HepG2 (cell line): ENCODE data around the gene DDHD1. TPM values are rescaled to one million over a fixed set of nuclear protein-coding genes. Genes with fewer than 3 reads are reported as not detected.

Source experiments
- BCLAF1 ChIP-seq: fragments of 450-650 bp; IDR thresholded peaks from 2 replicates; pipeline ENCODE4 v1.6.1; 2017; ENCODE audit warnings: mild to moderate bottlenecking
- EED ChIP-seq: sonication (generic); formaldehyde crosslinking; IDR thresholded peaks from 2 replicates; pipeline ENCODE4 v1.5.0; 2020; ENCODE audit warnings: mild to moderate bottlenecking, missing genetic modification reagents
- FOXK1 ChIP-seq: sonication (generic); formaldehyde crosslinking; IDR thresholded peaks from 2 replicates; pipeline ENCODE4 v1.4.0; 2020; ENCODE audit warnings: low read depth, missing genetic modification reagents, borderline replicate concordance
- FOXO1 ChIP-seq: sonication (generic); formaldehyde crosslinking; IDR thresholded peaks from 2 replicates; pipeline ENCODE4 v1.4.0; 2020; ENCODE audit warnings: missing genetic modification reagents
- HDAC2 ChIP-seq: sonication (generic); formaldehyde crosslinking; IDR thresholded peaks from 2 replicates; pipeline ENCODE4 v1.4.0; 2020; ENCODE audit warnings: missing genetic modification reagents
- MBD4 ChIP-seq: IDR thresholded peaks from 2 replicates; pipeline ENCODE4 v1.6.1; 2012; ENCODE audit warnings: low read length, inconsistent platforms, borderline replicate concordance
- MEIS2 ChIP-seq: sonication (generic); formaldehyde crosslinking; IDR thresholded peaks from 2 replicates; pipeline ENCODE4 v1.9.0; 2021; ENCODE audit warnings: mild to moderate bottlenecking, missing genetic modification reagents
- NRL ChIP-seq: sonication (generic); formaldehyde crosslinking; IDR thresholded peaks from 2 replicates; pipeline ENCODE4 v1.5.0; 2020; ENCODE audit warnings: missing genetic modification reagents, mild to moderate bottlenecking, moderate library complexity, borderline replicate concordance
- SMARCE1 ChIP-seq: fragments of 450-650 bp; IDR thresholded peaks from 2 replicates; pipeline ENCODE4 v1.6.1; 2017; ENCODE audit warnings: borderline replicate concordance
- TCF7L2 ChIP-seq: IDR thresholded peaks from 2 replicates; pipeline ENCODE4 v1.6.1; 2011; ENCODE audit warnings: mild to moderate bottlenecking, low read depth, low read length, moderate library complexity
- ZFP36L2 ChIP-seq: sonication (generic); formaldehyde crosslinking; IDR thresholded peaks from 2 replicates; pipeline ENCODE4 v1.4.0; 2020; ENCODE audit warnings: missing genetic modification reagents
- ZNF234 ChIP-seq: sonication (generic); formaldehyde crosslinking; conservative IDR thresholded peaks from 2 replicates; pipeline ENCODE4 v1.5.1; 2020; ENCODE audit warnings: mild to moderate bottlenecking, missing genetic modification reagents
- ZNF235 ChIP-seq: sonication (generic); formaldehyde crosslinking; IDR thresholded peaks from 2 replicates; pipeline ENCODE4 v1.8.1; 2023; ENCODE audit warnings: mild to moderate bottlenecking, missing genetic modification reagents, borderline replicate concordance
- ZNF292 ChIP-seq: sonication (generic); formaldehyde crosslinking; IDR thresholded peaks from 2 replicates; pipeline ENCODE4 v1.8.1; 2022; ENCODE audit warnings: mild to moderate bottlenecking, low read depth, missing genetic modification reagents, borderline replicate concordance
- ZNF883 ChIP-seq: sonication (generic); formaldehyde crosslinking; IDR thresholded peaks from 2 replicates; pipeline ENCODE4 v1.5.1; 2020; ENCODE audit warnings: mild to moderate bottlenecking, missing genetic modification reagents; ENCODE audit errors: not compliant biosample characterization
- polyA plus RNA-seq, 8 experiments: library from polyadenylated mRNA; depleted of rRNA in 3 of 8; stranded (reverse) in 7 of 8; unstranded in 1 of 8; fragments of >200 nt; fragmentation: Illumina TruSeq in 4 of 8; extraction: Trizol in 4 of 8; gene quantifications; 2 replicates each; pipeline versions ENCODE4 v1.2.1 to v1.2.3, GENCODE V29; 2011 to 2016; ENCODE audit warnings: low read depth in 4 of 8, missing spikeins in 1 of 8, mixed read lengths in 1 of 8; ENCODE audit not compliant: insufficient read depth in 1 of 8
- total RNA-seq, 5 experiments: library from RNA; depleted of rRNA; stranded (reverse); fragments of >200 nt; fragmentation: Illumina TruSeq; extraction: Trizol; gene quantifications; 2 replicates each; pipeline ENCODE4 v1.2.3, GENCODE V29; 2016; ENCODE audit warnings: low read depth in 1 of 5
- TF ChIP-seq, protein P1 (sequence below): sonication (generic); formaldehyde crosslinking; IDR thresholded peaks from 2 replicates; pipeline ENCODE4 v1.4.0; 2020; ENCODE audit warnings: missing genetic modification reagents, borderline replicate concordance
- TF ChIP-seq, protein P2 (sequence below): sonication (generic); formaldehyde crosslinking; IDR thresholded peaks from 2 replicates; pipeline ENCODE4 v1.4.0; 2020; ENCODE audit warnings: mild to moderate bottlenecking, missing genetic modification reagents
- TF ChIP-seq, protein P3 (sequence below): sonication (generic); formaldehyde crosslinking; IDR thresholded peaks from 2 replicates; pipeline ENCODE4 v1.5.1; 2020; ENCODE audit warnings: mild to moderate bottlenecking, missing genetic modification reagents, moderate library complexity

DDHD1 gene
- total and polyA plus RNA-seq, 2 of the 13 experiments (the other 11 are each of a cell fraction or from before 2014, with no cell fraction given) = 4.6 to 8.3 TPM

- TF ChIP-seq ZNF292 (CRISPR knock-in tag) (no peak), SMARCE1 (no peak), FOXO1 (no peak), HDAC2 (CRISPR knock-in tag) (peak; percentile 36; the same call in 1 of the 2 replicates), BCLAF1 (no peak), MEIS2 (CRISPR knock-in tag) (no peak), MBD4 (no peak), ZNF235 (CRISPR knock-in tag) (no peak), NRL (CRISPR knock-in tag) (no peak), FOXK1 (CRISPR knock-in tag) (no peak), TCF7L2 (no peak), ZNF883 (no peak), ZFP36L2 (CRISPR knock-in tag) (no peak), ZNF234 (no peak), EED (CRISPR knock-in tag) (no peak)
- TF ChIP-seq, protein P1, sequence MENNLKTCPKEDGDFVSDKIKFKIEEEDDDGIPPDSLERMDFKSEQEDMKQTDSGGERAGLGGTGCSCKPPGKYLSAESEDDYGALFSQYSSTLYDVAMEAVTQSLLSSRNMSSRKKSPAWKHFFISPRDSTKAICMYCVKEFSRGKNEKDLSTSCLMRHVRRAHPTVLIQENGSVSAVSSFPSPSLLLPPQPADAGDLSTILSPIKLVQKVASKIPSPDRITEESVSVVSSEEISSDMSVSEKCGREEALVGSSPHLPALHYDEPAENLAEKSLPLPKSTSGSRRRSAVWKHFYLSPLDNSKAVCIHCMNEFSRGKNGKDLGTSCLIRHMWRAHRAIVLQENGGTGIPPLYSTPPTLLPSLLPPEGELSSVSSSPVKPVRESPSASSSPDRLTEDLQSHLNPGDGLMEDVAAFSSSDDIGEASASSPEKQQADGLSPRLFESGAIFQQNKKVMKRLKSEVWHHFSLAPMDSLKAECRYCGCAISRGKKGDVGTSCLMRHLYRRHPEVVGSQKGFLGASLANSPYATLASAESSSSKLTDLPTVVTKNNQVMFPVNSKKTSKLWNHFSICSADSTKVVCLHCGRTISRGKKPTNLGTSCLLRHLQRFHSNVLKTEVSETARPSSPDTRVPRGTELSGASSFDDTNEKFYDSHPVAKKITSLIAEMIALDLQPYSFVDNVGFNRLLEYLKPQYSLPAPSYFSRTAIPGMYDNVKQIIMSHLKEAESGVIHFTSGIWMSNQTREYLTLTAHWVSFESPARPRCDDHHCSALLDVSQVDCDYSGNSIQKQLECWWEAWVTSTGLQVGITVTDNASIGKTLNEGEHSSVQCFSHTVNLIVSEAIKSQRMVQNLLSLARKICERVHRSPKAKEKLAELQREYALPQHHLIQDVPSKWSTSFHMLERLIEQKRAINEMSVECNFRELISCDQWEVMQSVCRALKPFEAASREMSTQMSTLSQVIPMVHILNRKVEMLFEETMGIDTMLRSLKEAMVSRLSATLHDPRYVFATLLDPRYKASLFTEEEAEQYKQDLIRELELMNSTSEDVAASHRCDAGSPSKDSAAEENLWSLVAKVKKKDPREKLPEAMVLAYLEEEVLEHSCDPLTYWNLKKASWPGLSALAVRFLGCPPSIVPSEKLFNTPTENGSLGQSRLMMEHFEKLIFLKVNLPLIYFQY (CRISPR knock-in tag) = no peak
- TF ChIP-seq, protein P2, sequence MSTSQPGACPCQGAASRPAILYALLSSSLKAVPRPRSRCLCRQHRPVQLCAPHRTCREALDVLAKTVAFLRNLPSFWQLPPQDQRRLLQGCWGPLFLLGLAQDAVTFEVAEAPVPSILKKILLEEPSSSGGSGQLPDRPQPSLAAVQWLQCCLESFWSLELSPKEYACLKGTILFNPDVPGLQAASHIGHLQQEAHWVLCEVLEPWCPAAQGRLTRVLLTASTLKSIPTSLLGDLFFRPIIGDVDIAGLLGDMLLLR (CRISPR knock-in tag) = peak; percentile 53; the same call in 1 of the 2 replicates
- TF ChIP-seq, protein P3, sequence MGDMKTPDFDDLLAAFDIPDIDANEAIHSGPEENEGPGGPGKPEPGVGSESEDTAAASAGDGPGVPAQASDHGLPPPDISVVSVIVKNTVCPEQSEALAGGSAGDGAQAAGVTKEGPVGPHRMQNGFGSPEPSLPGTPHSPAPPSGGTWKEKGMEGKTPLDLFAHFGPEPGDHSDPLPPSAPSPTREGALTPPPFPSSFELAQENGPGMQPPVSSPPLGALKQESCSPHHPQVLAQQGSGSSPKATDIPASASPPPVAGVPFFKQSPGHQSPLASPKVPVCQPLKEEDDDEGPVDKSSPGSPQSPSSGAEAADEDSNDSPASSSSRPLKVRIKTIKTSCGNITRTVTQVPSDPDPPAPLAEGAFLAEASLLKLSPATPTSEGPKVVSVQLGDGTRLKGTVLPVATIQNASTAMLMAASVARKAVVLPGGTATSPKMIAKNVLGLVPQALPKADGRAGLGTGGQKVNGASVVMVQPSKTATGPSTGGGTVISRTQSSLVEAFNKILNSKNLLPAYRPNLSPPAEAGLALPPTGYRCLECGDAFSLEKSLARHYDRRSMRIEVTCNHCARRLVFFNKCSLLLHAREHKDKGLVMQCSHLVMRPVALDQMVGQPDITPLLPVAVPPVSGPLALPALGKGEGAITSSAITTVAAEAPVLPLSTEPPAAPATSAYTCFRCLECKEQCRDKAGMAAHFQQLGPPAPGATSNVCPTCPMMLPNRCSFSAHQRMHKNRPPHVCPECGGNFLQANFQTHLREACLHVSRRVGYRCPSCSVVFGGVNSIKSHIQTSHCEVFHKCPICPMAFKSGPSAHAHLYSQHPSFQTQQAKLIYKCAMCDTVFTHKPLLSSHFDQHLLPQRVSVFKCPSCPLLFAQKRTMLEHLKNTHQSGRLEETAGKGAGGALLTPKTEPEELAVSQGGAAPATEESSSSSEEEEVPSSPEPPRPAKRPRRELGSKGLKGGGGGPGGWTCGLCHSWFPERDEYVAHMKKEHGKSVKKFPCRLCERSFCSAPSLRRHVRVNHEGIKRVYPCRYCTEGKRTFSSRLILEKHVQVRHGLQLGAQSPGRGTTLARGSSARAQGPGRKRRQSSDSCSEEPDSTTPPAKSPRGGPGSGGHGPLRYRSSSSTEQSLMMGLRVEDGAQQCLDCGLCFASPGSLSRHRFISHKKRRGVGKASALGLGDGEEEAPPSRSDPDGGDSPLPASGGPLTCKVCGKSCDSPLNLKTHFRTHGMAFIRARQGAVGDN (CRISPR knock-in tag) = peak; percentile 74
Observed at GRCh38 chr14:53152887-53153701, at the start of gene DDHD1 (continued).
